Nephron progenitor cell (in vitro differentiated cells): ENCODE data around the gene KPNA4.

Experiments
- DNase-seq: peaks from one replicate; pipeline ENCODE4 v3.0.0; 2021
- H3K27ac Mint-ChIP-seq: 2 replicates; pipeline ENCODE4 v1.8.0; 2021; ENCODE audit warnings: mild to moderate bottlenecking, moderate library complexity, mixed read lengths
- H3K27me3 Mint-ChIP-seq: 2 replicates; pipeline ENCODE4 v1.8.0; 2021; ENCODE audit warnings: mild to moderate bottlenecking, low read depth, mixed read lengths; ENCODE audit not compliant: poor library complexity
- H3K36me3 Mint-ChIP-seq: 2 replicates; pipeline ENCODE4 v1.8.0; 2021; ENCODE audit warnings: low read depth, mixed read lengths
- H3K4me1 Mint-ChIP-seq: 2 replicates; pipeline ENCODE4 v1.8.0; 2021; ENCODE audit warnings: mixed read lengths
- H3K4me3 Mint-ChIP-seq: 2 replicates; pipeline ENCODE4 v1.8.0; 2021; ENCODE audit warnings: mild to moderate bottlenecking, moderate library complexity, mixed read lengths
- H3K9me3 Mint-ChIP-seq: 2 replicates; pipeline ENCODE4 v1.8.0; 2021; ENCODE audit warnings: mild to moderate bottlenecking, moderate library complexity, mixed read lengths
- CTCF ChIP-seq: fragments of 200-600 bp; sonication (generic); IDR thresholded peaks from 2 replicates; pipeline ENCODE4 v1.5.0; 2021; ENCODE audit warnings: antibody characterized with exemption

Gene KPNA4

DNA sequence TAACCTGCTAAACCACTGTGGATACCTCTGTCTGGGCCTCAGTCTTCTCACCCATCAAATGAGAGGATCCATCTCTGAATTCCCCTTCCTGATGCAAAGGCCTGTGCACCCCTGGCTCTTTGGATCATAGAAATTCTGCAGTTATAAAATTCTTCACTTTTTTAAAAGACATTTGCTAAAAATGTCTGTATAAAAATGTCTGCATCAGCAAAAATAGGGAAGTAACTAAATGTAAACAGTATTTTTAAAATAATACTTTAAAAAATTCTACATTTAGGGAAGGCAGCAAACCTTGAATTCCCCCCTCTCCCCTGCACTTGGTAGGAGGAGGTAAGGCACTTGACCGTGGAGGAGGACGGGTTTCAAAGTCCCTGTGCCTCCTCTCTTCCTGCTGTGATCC lies 90.2 kb downstream of the KPNA4 start:
- no peak overlapping the region for H3K4me3 Mint-ChIP-seq
- H3K9me3 Mint-ChIP-seq: peaks cover 10% of the 10 kb centered on the region
- H3K27me3 Mint-ChIP-seq: peaks cover 7% of the 10 kb centered on the region
- H3K27ac Mint-ChIP-seq: no peak overlapping the region
- DNase-seq: no peak
- no peaks in the 10 kb centered on the region for H3K36me3 Mint-ChIP-seq
- TF ChIP-seq CTCF: no peak
- peaks cover 10% of the 10 kb centered on the region for H3K4me1 Mint-ChIP-seq

- no peak for TF ChIP-seq CTCF
- Mint-ChIP-seq H3K4me3 (no peak overlapping the region), H3K9me3 (peaks cover 17% of the 10 kb centered on the region), H3K4me1 (peaks cover 10% of the 10 kb centered on the region), H3K27me3 (peaks cover 9% of the 10 kb centered on the region), H3K27ac (no peak overlapping the region), H3K36me3 (peaks cover 6% of the 10 kb centered on the region)
- no peak for DNase-seq
Observed at GRCh38 chr3:160474416-160474838, 90.9 kb downstream of the KPNA4 start.

DNA sequence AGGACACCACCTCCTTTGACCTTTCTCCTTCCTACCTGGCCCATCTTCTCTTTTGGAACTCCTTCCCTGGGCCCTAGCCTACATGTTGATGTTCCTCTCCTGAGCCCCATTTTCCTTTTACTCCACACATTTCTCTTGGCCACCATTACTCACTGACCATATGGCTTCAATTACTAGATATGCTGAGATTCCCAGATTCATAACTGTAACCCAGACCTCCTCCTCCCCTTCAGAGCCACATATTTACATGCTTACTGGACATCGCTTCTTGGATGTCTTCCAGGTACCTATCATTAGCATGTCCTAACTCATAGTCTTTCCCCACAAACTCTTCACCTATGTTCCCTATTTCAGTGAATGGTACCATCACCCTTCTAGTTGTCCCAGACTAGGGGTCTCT lies 91.4 kb downstream of the KPNA4 start:
- H3K27me3 Mint-ChIP-seq: peaks cover 8% of the 10 kb centered on the region
- peaks cover 22% of the 10 kb centered on the region for H3K9me3 Mint-ChIP-seq
- H3K36me3 Mint-ChIP-seq: peaks cover 7% of the 10 kb centered on the region
- no peak overlapping the region for H3K27ac Mint-ChIP-seq
- peaks cover 10% of the 10 kb centered on the region for H3K4me1 Mint-ChIP-seq
- no peak for TF ChIP-seq CTCF
- H3K4me3 Mint-ChIP-seq: no peak overlapping the region
- DNase-seq: no peak

DNA sequence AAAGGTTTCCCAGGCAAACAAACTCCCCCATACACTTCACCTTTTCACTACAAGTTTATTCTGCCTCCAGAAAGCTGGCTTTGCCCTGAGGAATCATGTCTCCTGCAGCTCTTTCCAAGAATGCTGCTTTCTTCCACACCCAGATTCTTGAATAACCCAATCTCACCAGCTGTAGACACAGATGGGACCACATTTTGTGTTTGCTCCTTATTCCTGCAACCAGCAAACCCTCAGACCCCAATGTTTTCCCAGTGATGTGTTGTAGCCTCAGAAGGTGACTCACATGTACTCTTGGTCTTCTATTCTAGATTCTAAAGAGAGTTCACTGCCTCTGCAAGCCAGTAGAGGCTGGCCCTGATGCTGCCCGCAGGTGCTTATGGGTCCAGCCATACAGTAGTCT lies 92.2 kb downstream of the KPNA4 start:
- Mint-ChIP-seq H3K9me3 (peaks cover 28% of the 10 kb centered on the region), H3K4me1 (peaks cover 10% of the 10 kb centered on the region), H3K27ac (no peak overlapping the region), H3K27me3 (peaks cover 8% of the 10 kb centered on the region), H3K4me3 (no peak overlapping the region), H3K36me3 (peaks cover 7% of the 10 kb centered on the region)
- no peak for TF ChIP-seq CTCF
- no peak for DNase-seq

DNA sequence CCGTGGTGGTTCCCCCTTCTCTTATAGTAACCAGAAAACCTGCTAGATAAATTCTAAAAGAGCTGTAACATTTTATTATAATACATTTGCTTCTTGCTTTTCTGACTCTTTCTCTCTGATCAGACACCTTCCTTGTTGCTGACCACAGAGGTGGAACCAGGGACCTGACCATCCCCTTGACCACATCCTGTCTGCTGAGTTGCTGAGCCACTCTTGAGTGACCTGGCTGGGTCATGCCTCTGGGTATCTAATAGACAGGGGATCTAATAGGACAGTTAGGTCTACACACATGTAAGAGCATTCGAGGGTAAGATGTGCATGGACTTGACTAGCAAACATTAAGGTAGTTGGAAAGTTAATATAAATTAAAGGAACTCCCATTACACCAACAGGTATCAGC lies 93.0 kb downstream of the KPNA4 start:
- H3K27ac Mint-ChIP-seq: no peak overlapping the region
- H3K4me3 Mint-ChIP-seq: no peak overlapping the region
- no peak for DNase-seq
- H3K9me3 Mint-ChIP-seq: peaks cover 28% of the 10 kb centered on the region
- TF ChIP-seq CTCF: no peak
- peaks cover 7% of the 10 kb centered on the region for H3K36me3 Mint-ChIP-seq
- peaks cover 3% of the 10 kb centered on the region for H3K4me1 Mint-ChIP-seq
- H3K27me3 Mint-ChIP-seq: peaks cover 11% of the 10 kb centered on the region

GRCh38 chr3:160471892-160472291 lies 93.5 kb downstream of the KPNA4 start:
- DNase-seq: no peak
- Mint-ChIP-seq H3K36me3 (peaks cover 7% of the 10 kb centered on the region), H3K4me3 (no peak overlapping the region), H3K9me3 (peaks cover 28% of the 10 kb centered on the region), H3K27me3 (peaks cover 7% of the 10 kb centered on the region), H3K27ac (no peak overlapping the region), H3K4me1 (no peaks in the 10 kb centered on the region)
- TF ChIP-seq CTCF: no peak
